H1 (cell line): ENCODE data around the gene DLL3. TPM values are rescaled to one million over a fixed set of nuclear protein-coding genes. Genes with fewer than 3 reads are reported as not detected.

Experiments used
- CTCF ChIA-PET: fragments of 300-600 bp; sonication (Branson Sonifier 250); formaldehyde crosslinking; loops from one replicate; lab custom pipeline; 2021; ENCODE audit not compliant: partially characterized antibody; lab: Charles Lee
- POLR2A ChIA-PET: fragments of 300-600 bp; sonication (Branson Sonifier 250); formaldehyde crosslinking; loops from one replicate; lab custom pipeline; 2021; ENCODE audit warnings: inconsistent platforms; ENCODE audit not compliant: partially characterized antibody; lab: Charles Lee
- DNase-seq, 2 experiments: peaks; one replicate each; pipeline versions ENCODE4 v3.0.0 to v3.0.0-alpha.2; 2010 to 2022; ENCODE audit warnings: low spot score in 2 of 2, low read depth in 1 of 2, mixed read lengths in 1 of 2
- FAIRE-seq: peaks from 2 replicates; lab custom pipeline; 2011; peaks lifted over from hg19 to GRCh38; lab: Jason Lieb, UNC
- H2AFZ ChIP-seq: 2 replicates; pipeline ENCODE4 v1.8.1; 2012; ENCODE audit warnings: low read length, inconsistent platforms
- H2AK5ac ChIP-seq: 2 replicates; pipeline ENCODE4 v1.6.1; 2013; ENCODE audit warnings: low read depth, low read length
- H2BK120ac ChIP-seq: replicated peaks from 2 replicates; pipeline ENCODE3; 2013; ENCODE audit warnings: low read depth, low read length, inconsistent platforms
- H2BK12ac ChIP-seq: 2 replicates; pipeline ENCODE4 v1.6.1; 2013; ENCODE audit warnings: low read depth, low read length
- H2BK15ac ChIP-seq: 2 replicates; pipeline ENCODE4 v1.6.1; 2013; ENCODE audit warnings: low read length
- H2BK20ac ChIP-seq: 2 replicates; pipeline ENCODE4 v1.6.1; 2013; ENCODE audit warnings: low read length
- H2BK5ac ChIP-seq: 2 replicates; pipeline ENCODE4 v1.6.1; 2013; ENCODE audit warnings: low read depth, low read length
- H3K14ac ChIP-seq: 2 replicates; pipeline ENCODE4 v1.6.1; 2013; ENCODE audit warnings: inconsistent platforms; ENCODE audit not compliant: insufficient read length
- H3K18ac ChIP-seq: 2 replicates; pipeline ENCODE4 v1.6.1; 2013; ENCODE audit warnings: low read length; ENCODE audit errors: extremely low read depth
- H3K23ac ChIP-seq: 2 replicates; pipeline ENCODE4 v1.6.1; 2013; ENCODE audit warnings: inconsistent platforms; ENCODE audit not compliant: insufficient read length
- H3K23me2 ChIP-seq: 2 replicates; pipeline ENCODE4 v1.6.1; 2013; ENCODE audit warnings: low read depth, low read length
- H3K27ac ChIP-seq: 2 replicates; pipeline ENCODE4 v1.6.1; 2011; ENCODE audit warnings: low read depth, low read length, inconsistent platforms
- H3K27me3 ChIP-seq, 4 experiments: replicated peaks in 1 of 4; 1 replicate in 1 of 4; 2 replicates in 3 of 4; pipeline versions ENCODE4 v1.6.1 to v1.8.1; 2011 to 2013; ENCODE audit warnings: low read length in 3 of 4, mild to moderate bottlenecking in 3 of 4, inconsistent platforms in 2 of 4, mixed read lengths in 2 of 4, moderate library complexity in 1 of 4; ENCODE audit not compliant: control insufficient read depth in 3 of 4, insufficient read depth in 3 of 4; ENCODE audit errors: extremely low read depth in 1 of 4
- H3K36me3 ChIP-seq, 4 experiments: 2 replicates each; pipeline versions ENCODE4 v1.6.1 to v1.8.1; 2011 to 2013; ENCODE audit warnings: mild to moderate bottlenecking in 4 of 4, low read length in 3 of 4, moderate library complexity in 2 of 4, control low read depth in 1 of 4, inconsistent platforms in 1 of 4; ENCODE audit not compliant: insufficient read depth in 4 of 4, control insufficient read depth in 2 of 4
- H3K4ac ChIP-seq: replicated peaks from 2 replicates; pipeline ENCODE3; 2013; ENCODE audit warnings: low read length, low read depth, mixed read lengths, inconsistent platforms; ENCODE audit not compliant: insufficient read length
- H3K4me1 ChIP-seq, 4 experiments: replicated peaks in 1 of 4; 1 replicate in 1 of 4; 2 replicates in 3 of 4; pipeline versions ENCODE4 v1.6.1 to v1.8.1; 2011 to 2013; ENCODE audit warnings: low read length in 3 of 4, inconsistent platforms in 2 of 4, mixed read lengths in 1 of 4; ENCODE audit not compliant: insufficient read depth in 4 of 4, control insufficient read depth in 3 of 4
- H3K4me2 ChIP-seq, 2 experiments: 2 replicates each; pipeline versions ENCODE4 v1.6.1 to v1.8.1; 2011 to 2013; ENCODE audit warnings: low read depth in 2 of 2, low read length in 2 of 2, control low read depth in 1 of 2, inconsistent platforms in 1 of 2, mild to moderate bottlenecking in 1 of 2; ENCODE audit not compliant: insufficient read depth in 1 of 2
- H3K4me3 ChIP-seq, 4 experiments: fragments of 200-600, 300-600 bp in 1 of 4; sonication (generic), shearing (Covaris generic), sonication (Bioruptor Twin) in 1 of 4; 2 replicates each; pipeline versions ENCODE4 v1.5.1 to v1.8.1; 2011 to 2016; ENCODE audit warnings: low read length in 4 of 4, low read depth in 3 of 4, control low read depth in 2 of 4, inconsistent platforms in 2 of 4, mild to moderate bottlenecking in 2 of 4, mixed read lengths in 1 of 4, moderate library complexity in 1 of 4; ENCODE audit not compliant: insufficient read depth in 2 of 4; ENCODE audit errors: extremely low read depth in 1 of 4
- H3K56ac ChIP-seq: replicated peaks from 2 replicates; pipeline ENCODE3; 2013; ENCODE audit warnings: low read depth, mild to moderate bottlenecking, mixed read lengths, low read length, inconsistent platforms; ENCODE audit not compliant: insufficient read length
- H3K79me1 ChIP-seq: 2 replicates; pipeline ENCODE4 v1.6.1; 2013; ENCODE audit warnings: low read depth, low read length, control low read depth
- H3K79me2 ChIP-seq, 2 experiments: 2 replicates each; pipeline versions ENCODE4 v1.6.1 to v1.8.1; 2012 to 2013; ENCODE audit warnings: low read length in 2 of 2, mild to moderate bottlenecking in 2 of 2, inconsistent platforms in 1 of 2; ENCODE audit not compliant: insufficient read depth in 2 of 2, control insufficient read depth in 1 of 2
- H3K9ac ChIP-seq, 4 experiments: replicated peaks in 1 of 4; 1 replicate in 1 of 4; 2 replicates in 3 of 4; pipeline versions ENCODE4 v1.6.1 to v1.8.1; 2011 to 2013; ENCODE audit warnings: low read depth in 3 of 4, low read length in 3 of 4, control low read depth in 2 of 4, mild to moderate bottlenecking in 2 of 4, moderate library complexity in 2 of 4, inconsistent platforms in 1 of 4; ENCODE audit errors: extremely low read depth in 1 of 4
- H3K9me3 ChIP-seq, 2 experiments: 2 replicates each; pipeline versions ENCODE4 v1.6.1 to v1.8.1; 2012 to 2013; ENCODE audit warnings: mild to moderate bottlenecking in 2 of 2, moderate library complexity in 2 of 2, control low read depth in 1 of 2, inconsistent platforms in 1 of 2, low read depth in 1 of 2, low read length in 1 of 2, mixed read lengths in 1 of 2; ENCODE audit not compliant: insufficient read depth in 2 of 2
- H4K20me1 ChIP-seq, 2 experiments: replicated peaks in 1 of 2; 2 replicates each; pipeline versions ENCODE3 to v1.8.1; 2011 to 2013; ENCODE audit warnings: inconsistent platforms in 2 of 2, low read length in 2 of 2, mild to moderate bottlenecking in 1 of 2; ENCODE audit not compliant: insufficient read depth in 2 of 2, control insufficient read depth in 1 of 2
- H4K5ac ChIP-seq: 2 replicates; pipeline ENCODE4 v1.6.1; 2013; ENCODE audit warnings: low read length, low read depth, mixed read lengths, inconsistent platforms; ENCODE audit not compliant: insufficient read length
- H4K8ac ChIP-seq: 2 replicates; pipeline ENCODE4 v1.8.0; 2013; ENCODE audit warnings: mild to moderate bottlenecking, moderate library complexity, low read length, inconsistent platforms; ENCODE audit not compliant: insufficient read depth; ENCODE audit errors: extremely low read depth
- H4K91ac ChIP-seq: replicated peaks from 2 replicates; pipeline ENCODE3; 2013; ENCODE audit warnings: low read length, mixed read lengths, inconsistent platforms; ENCODE audit not compliant: insufficient read length
- ASH2L ChIP-seq: fragments of 200-600, 300-600 bp; sonication (generic); IDR thresholded peaks from one replicate; pipeline ENCODE4 v1.7.1; 2017; ENCODE audit warnings: low read length
- BACH1 ChIP-seq: IDR thresholded peaks from 2 replicates; pipeline ENCODE4 v1.6.1; 2012; ENCODE audit warnings: low read length, improper control_type of control experiment
- CEBPB ChIP-seq: IDR thresholded peaks from 2 replicates; pipeline ENCODE4 v1.6.1; 2012; ENCODE audit warnings: low read depth, low read length
- CHD1 ChIP-seq: IDR thresholded peaks from 2 replicates; pipeline ENCODE4 v1.6.1; 2012; ENCODE audit warnings: low read depth, low read length, improper control_type of control experiment
- FOSL1 ChIP-seq: IDR thresholded peaks from 2 replicates; pipeline ENCODE4 v1.6.1; 2011; ENCODE audit warnings: mild to moderate bottlenecking, low read depth, low read length, moderate library complexity; ENCODE audit not compliant: insufficient read depth
- HDAC6 ChIP-seq: IDR thresholded peaks from one replicate; pipeline ENCODE4 v1.7.1; 2012; ENCODE audit warnings: low read depth, mild to moderate bottlenecking, inconsistent platforms, low read length, moderate library complexity
- JUN ChIP-seq: IDR thresholded peaks from 2 replicates; pipeline ENCODE4 v1.6.1; 2011; ENCODE audit warnings: low read depth, mild to moderate bottlenecking, improper control_type of control experiment, low read length
- POLR2AphosphoS5 ChIP-seq: IDR thresholded peaks from 2 replicates; pipeline ENCODE4 v1.6.1; 2011; ENCODE audit warnings: low read depth, low read length
- RAD21 ChIP-seq, 2 experiments: IDR thresholded peaks in 1 of 2; conservative IDR thresholded peaks in 1 of 2; 2 replicates each; pipeline ENCODE4 v1.6.1; 2011; ENCODE audit warnings: low read depth in 2 of 2, low read length in 2 of 2, improper control_type of control experiment in 1 of 2, inconsistent platforms in 1 of 2, mild to moderate bottlenecking in 1 of 2, moderate library complexity in 1 of 2
- RFX5 ChIP-seq: IDR thresholded peaks from 2 replicates; pipeline ENCODE4 v1.6.1; 2011; ENCODE audit warnings: low read depth, low read length, improper control_type of control experiment, borderline replicate concordance
- SIRT6 ChIP-seq: IDR thresholded peaks from one replicate; pipeline ENCODE4 v1.7.1; 2012; ENCODE audit warnings: low read length, inconsistent platforms
- TAF7 ChIP-seq: optimal IDR thresholded peaks from 2 replicates; pipeline ENCODE3; 2011; ENCODE audit warnings: low read depth, mild to moderate bottlenecking, inconsistent platforms, low read length, moderate library complexity, borderline replicate concordance
- WGBS, 2 experiments: shearing (Covaris generic) in 1 of 2; methylation state at CpG; one replicate each; pipeline versions ENCODE4 v1.1.6 to v1.1.7; 2013 to 2015; ENCODE audit warnings: low lambda C conversion rate in 2 of 2, mixed read lengths in 2 of 2, inconsistent platforms in 1 of 2, low coverage in 1 of 2, missing lambda C conversion rate in 1 of 2; ENCODE audit not compliant: insufficient replicate concordance in 2 of 2, insufficient coverage in 1 of 2, insufficient read length in 1 of 2; ENCODE audit errors: extremely low coverage in 1 of 2, missing lambda C conversion rate in 1 of 2; 5-methylcytosine and 5-hydroxymethylcytosine counted together
- polyA plus RNA-seq, 7 experiments: library from polyadenylated mRNA; depleted of rRNA in 3 of 7; stranded (reverse) in 5 of 7; unstranded in 2 of 7; fragments of >200 nt in 5 of 7; fragments of 200-250 nt in 2 of 7; gene quantifications; 1 replicate in 5 of 7; 2 replicates in 1 of 7; 4 replicates in 1 of 7; pipeline versions ENCODE4 v1.2.1 to v1.2.3, GENCODE V29; 2011 to 2013; ENCODE audit warnings: missing spikeins in 2 of 7, mixed read lengths in 2 of 7
- total RNA-seq: library from RNA; stranded (reverse); fragmentation: NEBNext Ultra II Directional; extraction: Animal tissue kit (Norgen Biotek cat#: 25700); gene quantifications from 2 replicates; pipeline ENCODE4 v1.2.1, GENCODE V29; 2021

The DLL3 gene
- total and polyA plus RNA-seq, 2 of the 8 experiments (the other 6 are each of a cell fraction or from before 2014, with no cell fraction given) = 12.2 to 13.8 TPM

DNA sequence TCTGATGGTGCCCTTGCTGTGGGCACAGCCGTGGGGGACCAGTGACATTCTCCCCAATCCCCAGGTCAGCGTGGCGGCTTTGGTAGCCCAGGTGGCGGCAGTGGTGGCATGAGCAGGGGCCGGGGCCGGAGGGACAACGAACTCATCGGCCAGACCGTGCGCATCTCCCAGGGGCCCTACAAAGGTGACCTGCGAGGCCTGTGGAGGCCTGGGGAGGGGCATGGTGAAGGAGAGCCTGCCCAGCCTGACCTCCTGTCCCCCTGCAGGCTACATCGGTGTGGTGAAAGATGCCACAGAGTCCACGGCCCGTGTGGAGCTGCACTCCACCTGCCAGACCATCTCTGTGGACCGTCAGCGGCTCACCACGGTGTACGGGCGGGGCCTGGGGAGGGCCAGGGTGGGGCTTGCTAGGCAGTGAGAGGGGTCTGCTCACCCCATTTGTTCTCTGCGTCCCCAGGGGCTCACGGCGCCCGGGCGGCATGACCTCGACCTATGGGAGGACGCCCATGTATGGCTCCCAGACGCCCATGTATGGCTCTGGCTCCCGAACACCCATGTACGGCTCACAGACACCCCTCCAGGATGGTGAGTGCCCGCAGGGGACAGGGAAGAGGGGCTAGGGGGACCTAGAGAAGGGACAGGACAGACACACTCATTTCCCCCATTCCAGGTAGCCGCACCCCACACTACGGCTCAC is 25.9 kb upstream of the DLL3 start:
- no peak overlapping the region for H3K27ac ChIP-seq
- no peak overlapping the region for H3K9ac ChIP-seq
- H3K23me2 ChIP-seq = no peaks in the 10 kb centered on the region; the same call in 1 of the 2 replicates
- H2BK12ac ChIP-seq = no peak overlapping the region
- H3K4me1 ChIP-seq = no peaks in the 10 kb centered on the region; a peak in 1 of 7 replicates
- no peak overlapping the region for H3K4me3 ChIP-seq
- peaks cover 37 to 63% (median 59%) of the 10 kb centered on the region in 4 experiments for H3K36me3 ChIP-seq
- no peak overlapping the region for H3K18ac ChIP-seq
- TF ChIP-seq HDAC6 (no peak), TAF7 (no peak), POLR2AphosphoS5 (no peak), CHD1 (no peak), CEBPB (no peak), RFX5 (no peak), ASH2L (no peak), RAD21 (IDR thresholded peaks at IDR 0.05 in 1 of 2, conservative IDR thresholded peaks at IDR 0.05 in 1 of 2; ENCODE audit: low read depth in 2 of 2, low read length in 2 of 2) (no peak), BACH1 (no peak), FOSL1 (no peak), JUN (no peak), SIRT6 (no peak)
- peaks cover 3% of the 10 kb centered on the region; the same call in 1 of the 2 replicates for H3K79me1 ChIP-seq
- WGBS, 2 experiments = 94% methylated on average over 30 of the region's 32 CpGs; no CpG with 5 or more reads in 1 of the 2 experiments
- H3K14ac ChIP-seq = no peak overlapping the region
- no peaks in the 10 kb centered on the region for H3K9me3 ChIP-seq
- H2AK5ac ChIP-seq = no peak overlapping the region
- H3K23ac ChIP-seq = no peak overlapping the region
- no peak overlapping the region; the same call in 1 of the 2 replicates for H2BK5ac ChIP-seq
- no peak overlapping the region for H3K4ac ChIP-seq
- CTCF ChIA-PET = interaction anchor here (2.0 to 5.6 kb wide), 5 partner anchors 9 to 44 kb away, joined by 5 to 56 read pairs (median 47); partner anchors contain the start of genes DLL3 and SELENOV
- DNase-seq = no peak
- no peak overlapping the region for H2BK120ac ChIP-seq
- FAIRE-seq = no peak
- no peak overlapping the region for H4K5ac ChIP-seq
- peaks cover 6 to 18% of the 10 kb centered on the region in 2 experiments for H4K20me1 ChIP-seq
- 0 out of 2 replicates have a peak overlapping the region, but pooled peaks have one; percentile 40 for H4K8ac ChIP-seq
- H2AFZ ChIP-seq = no peak overlapping the region
- H3K56ac ChIP-seq = no peak overlapping the region
- H3K79me2 ChIP-seq = no peaks in the 10 kb centered on the region
- no peak overlapping the region for H4K91ac ChIP-seq
- no peak overlapping the region for H3K4me2 ChIP-seq
- H3K27me3 ChIP-seq = no peaks in the 10 kb centered on the region
- no peak overlapping the region for H2BK20ac ChIP-seq
- POLR2A ChIA-PET = interaction anchor here (0.6 to 2.1 kb wide), 3 partner anchors 37 to 62 kb away, joined by 3 to 7 read pairs (median 5); partner anchors contain the start of gene RPS16
- H2BK15ac ChIP-seq = no peak overlapping the region
